Uterus (tissue), 4 donors: Measurements from ENCODE around the gene CTXND2. TPM values are rescaled to one million over a fixed set of nuclear protein-coding genes. Genes with fewer than 3 reads are reported as not detected.

ENCODE experiments used
- DNase-seq, 2 donors: peaks; one replicate each; pipeline ENCODE4 v3.0.0-alpha.2; 2019 to 2020
- H3K27ac ChIP-seq, 2 donors: fragments of 200-600 bp; sonication (generic); 1 replicate in 1 of 2; 2 replicates in 1 of 2; pipeline ENCODE4 v1.5.1; 2016 to 2018
- H3K27me3 ChIP-seq, 2 donors: fragments of 200-600 bp; sonication (generic); one replicate each; pipeline ENCODE4 v1.5.1; 2018 to 2019; ENCODE audit warnings: control low read depth in 1 of 2
- H3K36me3 ChIP-seq, 2 donors: fragments of 200-600 bp; sonication (generic); one replicate each; pipeline ENCODE4 v1.5.1; 2019; ENCODE audit warnings: control low read depth in 1 of 2
- H3K4me1 ChIP-seq, 2 donors: fragments of 200-600 bp; sonication (generic); one replicate each; pipeline ENCODE4 v1.5.1; 2018 to 2019; ENCODE audit warnings: control low read depth in 1 of 2
- H3K4me3 ChIP-seq, 2 donors: fragments of 200-600 bp; sonication (generic); 1 replicate in 1 of 2; 2 replicates in 1 of 2; pipeline ENCODE4 v1.5.1; 2018 to 2019; ENCODE audit warnings: mild to moderate bottlenecking in 1 of 2
- H3K9me3 ChIP-seq, 2 donors: fragments of 200-600 bp; sonication (generic); one replicate each; pipeline ENCODE4 v1.5.1; 2019; ENCODE audit warnings: control low read depth in 1 of 2
- POLR2A ChIP-seq, 2 donors: fragments of 450-650 bp; IDR thresholded peaks; one replicate each; pipeline ENCODE4 v1.6.1; 2016; ENCODE audit warnings: antibody characterized with exemption in 2 of 2, mild to moderate bottlenecking in 1 of 2, moderate library complexity in 1 of 2
- intact Hi-C: fragments of 100-400 bp; cut with DNase I; formaldehyde crosslinking; loops from one replicate; pipeline ENCODE4 v1.15.1; 2023; ENCODE audit warnings: low total_unique reads
- total RNA-seq, 4 donors: library from RNA; depleted of rRNA in 3 of 4; stranded (reverse); fragments of >200 nt in 3 of 4; gene quantifications; one replicate each; pipeline versions ENCODE4 v1.1.0 to v1.2.4, GENCODE V29; 2014 to 2023
- TF ChIP-seq, protein P1 (sequence below), 4 experiments: fragments of 200-600 bp in 2 of 4; fragments of 450-650 bp in 2 of 4; sonication (generic) in 2 of 4; IDR thresholded peaks; one replicate each; pipeline ENCODE4 v1.5.1; 2016 to 2019; ENCODE audit warnings: antibody characterized with exemption in 4 of 4, mild to moderate bottlenecking in 2 of 4, moderate library complexity in 1 of 4
- donor health status: DM: yes; HTN: yes; CAD: no.

The CTXND2 gene
- total RNA-seq, 4 donors from 2014 or later: not detected

DNA sequence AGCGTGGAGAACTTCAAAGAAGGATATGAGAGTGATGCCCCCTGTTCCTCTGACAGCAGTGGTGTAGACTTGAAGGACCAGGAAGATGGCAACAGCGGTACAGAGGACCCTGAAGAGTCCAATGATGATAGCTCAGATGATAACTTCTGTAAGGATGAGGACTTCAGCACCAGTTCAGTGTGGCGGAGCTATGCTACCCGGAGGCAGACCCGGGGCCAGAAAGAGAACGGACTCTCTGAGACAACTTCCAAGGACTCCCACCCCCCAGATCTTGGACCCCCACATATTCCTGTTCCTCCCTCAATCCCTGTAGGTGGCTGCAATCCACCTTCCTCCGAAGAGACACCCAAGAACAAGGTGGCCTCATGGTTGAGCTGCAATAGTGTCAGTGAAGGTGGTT, 73.7 kb downstream of the CTXND2 start:
- Histone ChIP-seq H3K9me3 (no peaks in the 10 kb centered on the region), H3K36me3 (no peaks in the 10 kb centered on the region), H3K27me3 (no peaks in the 10 kb centered on the region), H3K27ac (no peak overlapping the region), H3K4me3 (no peak overlapping the region), H3K4me1 (no peaks in the 10 kb centered on the region)
- DNase-seq: no peak
- intact Hi-C loops: no loop called here
- TF ChIP-seq POLR2A (IDR thresholded peaks at IDR 0.05): no peak
- TF ChIP-seq, protein P1, sequence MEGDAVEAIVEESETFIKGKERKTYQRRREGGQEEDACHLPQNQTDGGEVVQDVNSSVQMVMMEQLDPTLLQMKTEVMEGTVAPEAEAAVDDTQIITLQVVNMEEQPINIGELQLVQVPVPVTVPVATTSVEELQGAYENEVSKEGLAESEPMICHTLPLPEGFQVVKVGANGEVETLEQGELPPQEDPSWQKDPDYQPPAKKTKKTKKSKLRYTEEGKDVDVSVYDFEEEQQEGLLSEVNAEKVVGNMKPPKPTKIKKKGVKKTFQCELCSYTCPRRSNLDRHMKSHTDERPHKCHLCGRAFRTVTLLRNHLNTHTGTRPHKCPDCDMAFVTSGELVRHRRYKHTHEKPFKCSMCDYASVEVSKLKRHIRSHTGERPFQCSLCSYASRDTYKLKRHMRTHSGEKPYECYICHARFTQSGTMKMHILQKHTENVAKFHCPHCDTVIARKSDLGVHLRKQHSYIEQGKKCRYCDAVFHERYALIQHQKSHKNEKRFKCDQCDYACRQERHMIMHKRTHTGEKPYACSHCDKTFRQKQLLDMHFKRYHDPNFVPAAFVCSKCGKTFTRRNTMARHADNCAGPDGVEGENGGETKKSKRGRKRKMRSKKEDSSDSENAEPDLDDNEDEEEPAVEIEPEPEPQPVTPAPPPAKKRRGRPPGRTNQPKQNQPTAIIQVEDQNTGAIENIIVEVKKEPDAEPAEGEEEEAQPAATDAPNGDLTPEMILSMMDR (IDR thresholded peaks at IDR 0.05): no peak

DNA sequence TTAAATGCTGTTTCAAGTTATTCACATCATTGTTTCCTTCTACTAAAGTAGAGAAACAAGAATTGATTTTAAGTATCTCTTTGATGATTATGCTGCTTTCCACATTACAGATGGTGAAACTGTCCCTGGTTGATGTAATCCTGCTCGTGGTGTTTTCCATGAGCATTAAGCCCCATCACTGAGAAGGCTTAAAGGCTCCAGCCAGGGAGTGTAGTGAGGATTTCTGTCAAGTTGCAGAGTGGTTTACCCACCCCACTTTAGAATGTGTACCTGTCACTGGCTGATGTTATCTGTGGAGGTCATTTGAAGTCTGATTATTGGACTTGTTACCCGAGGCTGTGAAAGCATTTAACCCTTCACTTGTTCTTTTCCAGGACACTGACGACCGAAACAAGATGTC, 74.8 kb downstream of the CTXND2 start:
- TF ChIP-seq, protein P1 (IDR thresholded peaks at IDR 0.05): no peak
- TF ChIP-seq POLR2A (IDR thresholded peaks at IDR 0.05): no peak
- intact Hi-C loops: no loop called here
- DNase-seq: no peak
- Histone ChIP-seq H3K4me1 (no peaks in the 10 kb centered on the region), H3K4me3 (no peak overlapping the region), H3K27me3 (no peaks in the 10 kb centered on the region), H3K9me3 (no peaks in the 10 kb centered on the region), H3K27ac (no peak overlapping the region), H3K36me3 (no peaks in the 10 kb centered on the region)

Other genes with a start within 250 kb of the CTXND2 start
- 10 to 100 TPM; 10.6 to 31.5 (median 21.3) TPM for gene GOLPH3L, start 190.0 kb upstream of the CTXND2 start, total RNA-seq
- gene HORMAD1, start 166.2 kb upstream of the CTXND2 start, total RNA-seq: under 1 TPM in 1 of 4 donors, not detected in 3; 0.62 TPM
- gene CTSS, start 121.4 kb upstream of the CTXND2 start, total RNA-seq: 10 to 100 TPM in 3 of 4 donors, 1 to 10 TPM in 1; 5.9 to 26.7 (median 16.5) TPM
- 100 to 1,000 TPM in 3 of 4 donors, 10 to 100 TPM in 1; 83.5 to 168 (median 114) TPM for gene CTSK, start 78.9 kb upstream of the CTXND2 start, total RNA-seq
- 10 to 100 TPM; 28.9 to 86.1 (median 59.1) TPM for gene ARNT, start 10.5 kb upstream of the CTXND2 start, total RNA-seq
- gene SETDB1, start 39.2 kb downstream of the CTXND2 start, total RNA-seq: 10 to 100 TPM; 21.8 to 63.2 (median 54.4) TPM
- gene CERS2, start 87.7 kb downstream of the CTXND2 start, total RNA-seq: 100 to 1,000 TPM in 3 of 4 donors, 10 to 100 TPM in 1; 74.9 to 191 (median 147) TPM
- gene ANXA9, start 95.2 kb downstream of the CTXND2 start, total RNA-seq: 10 to 100 TPM in 1 of 4 donors, 1 to 10 TPM in 3; 2.3 to 54.3 (median 6.2) TPM
- gene MINDY1, start 119.8 kb downstream of the CTXND2 start, total RNA-seq: 10 to 100 TPM in 3 of 4 donors, 1 to 10 TPM in 1; 10.0 to 37.7 (median 24.6) TPM
- 10 to 100 TPM in 3 of 4 donors, 1 to 10 TPM in 1; 10.0 to 26.4 (median 20.1) TPM for gene PRUNE1, start 121.3 kb downstream of the CTXND2 start, total RNA-seq
- under 1 TPM in 2 of 4 donors, not detected in 2; 0.24 to 0.55 TPM for gene BNIPL, start 149.4 kb downstream of the CTXND2 start, total RNA-seq
- 1 to 10 TPM in 3 of 4 donors, under 1 TPM in 1; 0.59 to 8.5 (median 3.8) TPM for gene C1orf56, start 160.6 kb downstream of the CTXND2 start, total RNA-seq
- 10 to 100 TPM; 21.5 to 80.8 (median 39.4) TPM for gene CDC42SE1, start 172.5 kb downstream of the CTXND2 start, total RNA-seq
- 10 to 100 TPM in 1 of 4 donors, 1 to 10 TPM in 3; 1.3 to 10.6 (median 5.6) TPM for gene MLLT11, start 173.3 kb downstream of the CTXND2 start, total RNA-seq
- 100 to 1,000 TPM in 1 of 4 donors, 10 to 100 TPM in 2, 1 to 10 TPM in 1; 7.4 to 285 (median 21.2) TPM for gene GABPB2, start 183.6 kb downstream of the CTXND2 start, total RNA-seq